EL (cell line): ENCODE results near the gene SYCE3.
A peak's percentile ranks its signal among the peaks of the same experiment; 100 is the strongest.
"Not testable (repeated sequence)": the region's sequence is repeated elsewhere in the genome, so short reads cannot be mapped to it uniquely, and the experiment has no call there.

ENCODE experiments used
- DNase-seq: peaks from one replicate; pipeline ENCODE4 v3.0.0-alpha.2; 2016

The SYCE3 gene, protein sequence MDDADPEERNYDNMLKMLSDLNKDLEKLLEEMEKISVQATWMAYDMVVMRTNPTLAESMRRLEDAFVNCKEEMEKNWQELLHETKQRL

DNA sequence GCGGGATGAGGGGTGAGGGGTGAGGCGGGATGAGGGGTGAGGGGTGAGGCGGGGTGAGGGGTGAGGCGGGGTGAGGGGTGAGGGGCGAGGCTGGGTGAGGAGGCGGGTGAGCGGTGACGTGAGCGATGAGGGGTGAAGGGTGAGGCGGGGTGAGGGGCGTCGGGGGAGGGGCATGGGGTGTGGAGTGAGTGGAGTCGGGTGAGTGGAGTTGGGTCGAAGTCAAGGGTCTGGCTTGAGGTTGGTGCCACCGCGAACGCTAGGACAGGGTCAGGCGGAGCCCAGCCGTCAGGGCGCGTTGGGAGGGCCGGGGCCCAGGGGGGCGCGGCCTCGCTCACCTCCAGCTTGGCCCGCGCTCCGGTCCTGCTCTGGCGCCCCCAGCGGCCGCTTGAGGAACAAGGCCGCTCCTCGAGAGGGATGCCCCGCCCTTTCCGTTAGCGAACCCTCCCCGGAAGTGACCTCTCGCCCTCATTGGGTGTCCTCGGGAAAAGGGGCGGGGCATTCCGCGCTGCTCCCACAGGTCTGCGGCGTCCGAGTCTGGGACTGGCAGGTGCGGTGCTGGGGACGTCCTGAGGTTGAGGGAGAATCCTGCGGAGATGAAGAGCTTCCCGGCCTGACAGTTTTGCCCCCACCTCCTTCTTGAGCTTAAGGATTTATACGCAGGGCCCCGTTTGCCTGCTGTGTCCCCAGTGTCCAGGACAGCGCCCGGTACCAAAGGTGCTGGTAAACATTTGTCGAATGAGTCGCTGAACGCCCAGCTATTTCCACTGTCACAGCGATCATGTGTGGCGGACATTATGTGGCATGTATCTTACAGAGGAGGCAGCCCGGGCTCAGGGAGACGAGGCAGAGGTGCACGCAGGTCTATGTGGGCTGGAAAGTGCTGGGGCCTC, at the start of gene SYCE3:
TSS of gene SYCE3 (minus strand) at position 397 of the 890 bp plus-strand sequence. CDS start 6,514 bp downstream, outside the sequence.
- DNase-seq = peak; percentile 94

DNA sequence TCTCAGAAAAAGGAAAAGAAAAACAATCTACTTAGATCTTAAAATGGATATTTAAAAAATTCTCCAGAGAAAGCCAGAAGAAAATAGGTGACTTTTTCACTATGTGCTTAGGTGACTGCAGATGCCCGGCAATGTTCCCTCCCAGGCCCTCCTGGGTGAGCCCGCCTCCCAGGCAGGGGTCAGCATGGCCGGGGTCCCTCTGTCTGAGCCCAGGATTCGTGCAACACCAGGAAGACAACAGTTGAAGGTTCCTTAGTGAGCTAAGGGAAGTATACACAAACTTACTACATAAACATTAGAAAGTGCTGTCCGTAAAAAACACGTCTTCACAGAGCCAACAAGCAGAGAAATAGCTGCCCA, 49.4 kb upstream of the SYCE3 start:
- DNase-seq = no peak

GRCh38 chr22:50611341-50612060, 48.8 kb upstream of the SYCE3 start:
- DNase-seq = no peak

- no peak for DNase-seq
These were observed 47.9 kb upstream of the SYCE3 start for GRCh38 chr22:50610581-50610980.

GRCh38 chr22:50610041-50610451, 47.3 kb upstream of the SYCE3 start:
- no peak for DNase-seq

GRCh38 chr22:50609599-50609998, 46.9 kb upstream of the SYCE3 start:
- DNase-seq = no peak

DNA sequence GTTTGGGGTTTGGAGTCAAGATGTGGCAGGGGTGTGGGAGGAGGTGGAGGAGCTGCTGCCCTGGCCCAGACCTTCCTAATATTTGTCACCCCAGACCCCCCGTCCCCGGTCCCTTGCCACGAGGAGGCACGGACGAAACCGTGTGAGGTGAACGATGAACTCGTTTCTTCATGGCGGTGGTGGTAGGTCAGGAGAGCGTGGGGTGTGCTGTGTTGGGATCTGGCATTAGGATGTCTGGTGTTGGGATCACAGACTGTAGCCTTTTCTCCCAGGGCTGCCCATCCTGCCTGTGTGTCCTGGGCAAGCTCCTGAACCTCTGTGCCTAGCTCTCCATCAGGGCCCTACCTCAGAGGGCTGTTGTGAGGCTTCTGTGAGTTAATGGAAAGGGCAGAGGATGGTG, 46.3 kb upstream of the SYCE3 start:
- DNase-seq = no peak

DNA sequence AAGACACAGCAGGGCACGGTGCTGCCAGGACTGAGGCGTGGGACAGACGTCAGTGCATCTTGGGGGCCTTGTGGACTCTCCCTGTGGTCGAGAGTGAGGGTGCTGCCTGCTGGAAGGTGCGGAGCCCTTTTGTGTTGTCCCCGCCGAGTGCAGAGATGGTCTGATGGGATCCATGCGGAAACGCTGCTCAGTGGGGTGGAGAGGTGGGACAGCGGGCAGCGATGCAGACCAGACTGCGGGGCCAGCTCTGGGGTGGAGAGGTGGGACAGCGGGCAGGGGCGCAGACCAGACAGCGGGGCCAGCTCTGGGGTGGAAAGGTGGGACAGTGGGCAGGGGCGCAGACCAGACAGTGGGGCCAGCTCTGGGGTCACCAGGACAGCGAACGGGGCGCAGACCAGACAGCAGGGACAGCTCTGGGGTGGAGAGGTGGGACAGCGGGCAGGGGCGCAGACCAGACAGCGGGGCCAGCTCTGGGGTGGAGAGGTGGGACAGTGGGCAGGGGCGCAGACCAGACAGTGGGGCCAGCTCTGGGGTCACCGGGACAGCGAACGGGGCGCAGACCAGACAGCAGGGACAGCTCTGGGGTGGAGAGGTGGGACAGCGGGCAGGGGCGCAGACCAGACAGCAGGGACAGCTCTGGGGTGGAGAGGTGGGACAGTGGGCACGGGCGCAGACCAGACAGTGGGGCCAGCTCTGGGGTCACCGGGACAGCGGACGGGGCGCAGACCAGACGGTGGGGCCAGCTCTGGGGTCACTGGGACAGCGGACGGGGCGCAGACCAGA, 45.5 kb upstream of the SYCE3 start:
- not testable (repeated sequence) for DNase-seq

GRCh38 chr22:50607659-50608020, 44.9 kb upstream of the SYCE3 start:
- no peak for DNase-seq

DNA sequence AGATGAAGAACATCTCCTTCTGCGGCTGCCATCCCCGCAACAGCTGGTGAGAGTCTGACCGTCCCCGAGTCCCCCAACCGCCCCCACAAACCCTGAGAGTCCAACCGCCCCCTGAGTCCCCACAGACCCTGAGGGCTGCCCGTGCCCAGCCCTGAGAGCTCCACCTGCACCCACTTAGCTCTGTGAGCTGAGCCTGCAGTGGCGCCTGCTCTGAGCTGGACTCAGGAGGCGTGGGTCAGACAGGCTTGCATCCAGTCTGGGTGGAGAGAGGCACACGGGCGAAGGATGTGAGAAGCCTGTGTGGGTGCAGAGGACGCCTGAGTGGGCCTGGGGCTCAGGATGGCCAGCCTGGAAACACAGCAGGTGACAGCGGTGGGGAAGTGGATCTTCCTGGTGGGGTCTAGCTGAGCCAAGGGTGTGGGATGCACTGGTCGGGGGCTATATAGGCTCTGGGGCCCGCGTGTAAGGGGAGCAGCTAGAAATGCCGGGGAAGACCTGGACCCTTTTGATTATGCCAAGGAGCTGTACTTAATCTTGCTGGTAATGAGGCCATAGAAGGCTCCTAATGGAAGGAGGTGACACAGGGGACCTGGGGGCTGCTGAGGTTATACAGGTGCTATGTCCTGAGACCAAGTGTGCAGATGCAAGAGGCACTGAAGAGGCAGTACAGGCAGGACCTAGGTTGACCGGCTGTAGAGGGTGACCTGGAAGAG, 44.4 kb upstream of the SYCE3 start:
- DNase-seq = no peak

DNA sequence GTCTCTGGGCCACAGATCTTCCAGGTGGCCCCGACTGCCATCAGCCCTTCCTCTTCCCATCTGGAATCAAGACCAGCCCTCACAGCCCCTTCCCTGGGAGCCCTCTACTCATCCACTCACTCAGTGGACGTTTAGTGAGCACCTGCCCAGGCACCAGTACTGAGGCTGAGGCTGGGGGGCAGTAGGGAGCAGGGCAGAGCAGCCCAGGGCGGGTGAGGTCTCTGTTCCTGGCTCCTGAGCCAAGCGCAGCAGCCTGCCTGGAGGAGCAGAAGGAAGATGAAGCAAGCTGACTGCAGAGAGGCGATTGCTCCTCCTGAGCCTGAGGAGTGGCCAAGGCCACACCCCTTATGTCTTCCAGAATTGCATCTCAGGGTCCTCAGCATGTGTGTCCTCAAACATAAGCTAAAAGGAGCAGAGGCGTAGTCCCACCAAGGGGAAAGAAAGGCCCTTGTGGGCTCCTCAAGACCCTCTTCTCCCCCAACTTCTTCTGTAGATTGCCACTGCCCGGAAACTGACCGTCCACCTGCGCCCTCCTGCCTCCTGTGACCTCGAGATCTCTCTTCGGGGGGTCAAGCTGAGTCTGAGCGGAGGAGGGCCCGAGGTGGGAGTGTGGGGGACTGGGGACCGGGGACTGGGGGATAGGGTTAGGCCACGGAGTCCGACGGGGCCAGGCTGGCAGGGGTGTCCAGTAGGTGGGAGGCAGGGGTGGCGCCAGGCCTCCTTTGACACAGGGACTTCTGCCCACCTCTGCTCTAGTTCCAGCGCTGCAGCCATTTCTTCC, 43.6 kb upstream of the SYCE3 start:
- DNase-seq = no peak

DNA sequence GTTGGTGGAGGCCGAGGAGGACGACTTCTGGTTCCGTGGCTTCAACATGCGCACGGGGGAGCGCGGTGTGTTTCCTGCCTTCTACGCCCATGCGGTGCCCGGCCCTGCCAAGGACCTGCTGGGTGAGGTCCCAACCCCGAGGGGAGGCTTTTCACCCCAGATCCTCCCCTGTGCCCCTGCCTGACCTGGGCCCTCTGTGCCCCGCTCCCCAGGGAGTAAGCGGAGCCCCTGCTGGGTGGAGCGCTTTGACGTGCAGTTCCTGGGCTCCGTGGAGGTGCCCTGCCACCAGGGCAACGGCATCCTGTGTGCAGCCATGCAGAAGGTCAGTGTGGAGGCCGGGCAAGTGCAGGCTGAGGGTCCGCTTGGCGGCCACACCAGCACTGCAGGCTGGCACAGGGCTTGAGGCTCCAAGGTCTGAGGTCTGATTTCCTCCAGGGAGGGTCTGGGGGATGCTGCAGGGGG, 42.9 kb upstream of the SYCE3 start:
- DNase-seq = no peak

DNA sequence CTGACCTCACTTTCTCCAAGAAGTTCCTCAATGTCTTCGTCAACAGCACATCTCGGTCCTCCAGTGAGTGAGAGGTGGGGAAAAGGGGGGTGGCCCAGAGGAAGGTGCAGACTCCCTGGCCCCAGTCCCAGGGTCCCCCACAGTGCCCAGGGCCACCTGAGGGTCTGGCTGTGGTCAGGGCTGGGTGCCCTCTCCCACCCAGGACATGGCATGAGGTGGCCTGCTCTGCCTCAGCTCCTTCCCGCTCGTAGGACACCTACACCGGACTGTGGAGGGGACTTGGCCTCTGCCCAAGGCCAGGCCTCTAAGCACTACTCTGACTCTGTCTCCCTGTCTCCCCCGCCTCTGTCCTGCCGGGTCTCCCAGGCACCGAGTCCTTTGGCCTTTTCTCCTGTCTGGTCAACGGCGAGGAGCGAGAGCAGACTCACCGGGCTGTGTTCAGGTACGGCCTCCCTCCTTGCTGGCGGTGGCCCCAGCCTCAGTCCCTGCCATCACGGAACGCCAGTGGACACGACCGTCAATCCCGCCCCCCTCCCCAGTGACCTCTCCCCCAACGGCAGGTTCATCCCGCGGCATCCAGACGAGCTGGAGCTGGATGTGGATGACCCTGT, 42.4 kb upstream of the SYCE3 start:
- DNase-seq = no peak

GRCh38 chr22:50604256-50605001, 41.7 kb upstream of the SYCE3 start:
- DNase-seq = no peak

- DNase-seq = no peak
These were observed 41.0 kb upstream of the SYCE3 start for GRCh38 chr22:50603511-50604255.

- DNase-seq = no peak
These were observed 39.6 kb upstream of the SYCE3 start for GRCh38 chr22:50602338-50602700.

GRCh38 chr22:50601669-50602337, 39.1 kb upstream of the SYCE3 start:
- no peak for DNase-seq

DNA sequence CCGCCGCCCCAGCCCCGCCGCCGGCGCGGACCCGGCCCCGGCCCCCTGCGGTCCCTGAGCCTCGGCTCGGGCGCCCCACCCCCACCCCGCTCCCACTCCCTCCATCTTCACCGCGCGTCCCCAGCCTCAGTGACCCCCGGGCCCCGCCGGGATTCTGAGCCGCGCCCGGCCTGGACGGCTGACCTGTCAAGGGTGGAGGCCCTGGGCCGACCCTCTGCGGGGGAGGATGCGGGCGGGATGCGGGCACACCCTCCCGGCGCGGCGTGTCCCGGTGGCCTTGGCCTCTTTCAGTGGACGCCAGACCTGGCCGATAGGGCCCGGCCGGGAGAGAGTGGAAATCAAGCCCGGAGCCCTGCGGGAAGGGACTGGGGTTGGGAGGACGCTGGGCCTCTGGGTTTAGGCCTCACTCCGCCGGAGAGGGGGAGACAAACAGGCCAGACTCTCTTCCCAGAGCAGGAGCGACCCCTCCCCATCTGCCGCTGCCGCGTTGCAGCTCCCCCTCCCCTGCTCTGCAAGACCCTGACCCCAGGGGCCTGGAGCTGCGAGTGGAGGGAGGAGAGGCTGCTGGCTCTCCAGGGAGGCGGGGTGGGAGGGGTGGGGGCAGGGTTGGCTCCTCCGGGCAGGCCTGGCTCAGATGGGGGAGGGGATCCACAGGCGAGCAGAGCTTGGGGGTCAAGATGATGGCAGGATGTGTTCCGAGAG, 38.4 kb upstream of the SYCE3 start:
- no peak for DNase-seq

GRCh38 chr22:50600538-50600937, 37.8 kb upstream of the SYCE3 start, which contains the start of gene MAPK8IP2:
TSS of gene MAPK8IP2 (plus strand) at chr22:50600793. CDS start at chr22:50600819, 26 bp downstream.
- DNase-seq = no peak
